Keratinocyte (primary cell): ENCODE measurements around the gene B4GALT7.

Experiments used
- CTCF ChIP-seq, 3 experiments: IDR thresholded peaks in 1 of 3; conservative IDR thresholded peaks in 1 of 3; optimal IDR thresholded peaks in 1 of 3; 2 replicates in 2 of 3; 3 replicates in 1 of 3; pipeline versions ENCODE3 to v1.5.1; 2011; ENCODE audit warnings: low read length in 3 of 3, mild to moderate bottlenecking in 3 of 3, moderate library complexity in 2 of 3, control low read depth in 1 of 3, inconsistent platforms in 1 of 3; ENCODE audit not compliant: insufficient read depth in 2 of 3; ENCODE audit errors: extremely low read depth in 1 of 3
- EZH2 ChIP-seq: IDR thresholded peaks from one replicate; pipeline ENCODE4 v1.6.1; 2012; ENCODE audit warnings: inconsistent platforms, mild to moderate bottlenecking, low read length, moderate library complexity

GRCh38 chr5:177605078-177605477 lies 5.1 kb downstream of the B4GALT7 start:
- TF ChIP-seq CTCF (optimal IDR thresholded peaks at IDR 0.05 in 1 of 3, IDR thresholded peaks at IDR 0.05 in 1 of 3, conservative IDR thresholded peaks at IDR 0.05 in 1 of 3; ENCODE audit: extremely low read depth in 1 of 3, insufficient read depth in 2 of 3, low read length in 3 of 3) (no peak), EZH2 (no peak)
